GM13977 (cell line): Measurements from ENCODE around the gene GXYLT2.

Experiments
- DNase-seq: peaks from one replicate; pipeline ENCODE4 v3.0.0; 2012; ENCODE audit warnings: low spot score
- in situ Hi-C: fragments of 300-500 bp; cut with MboI; formaldehyde crosslinking; loops from one replicate; pipeline ENCODE4 v1.12.0; 2022; ENCODE audit warnings: low sequenced_read_pairs, low pct_unique_long_range_greater_than_20kb, mixed read lengths, inconsistent platforms; ENCODE audit not compliant: unreplicated experiment
- TF ChIP-seq, protein P1 (sequence below): IDR thresholded peaks from 2 replicates; pipeline ENCODE4 v1.5.1; 2012; ENCODE audit warnings: mild to moderate bottlenecking, control low read depth; ENCODE audit not compliant: insufficient read depth; ENCODE audit errors: extremely low read depth, missing control alignments

GXYLT2 gene

DNA sequence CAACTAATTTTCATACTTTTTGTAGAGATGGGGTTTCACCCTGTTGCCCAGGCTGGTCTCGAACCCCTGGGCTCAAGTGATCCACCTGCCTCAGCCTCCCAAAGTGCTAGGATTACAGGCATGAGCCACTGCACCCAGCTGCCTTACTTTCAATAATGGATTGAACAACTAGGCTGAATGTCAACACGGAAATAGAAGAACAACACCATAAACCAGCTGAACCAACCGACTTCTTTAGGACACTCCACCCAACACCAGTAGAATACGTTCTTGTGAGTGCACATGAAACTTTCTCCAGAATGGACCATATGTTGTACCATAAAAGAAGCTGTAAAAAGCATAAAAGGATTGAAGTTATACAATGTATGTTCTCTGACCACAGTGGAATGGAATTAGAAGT is 42.9 kb downstream of the GXYLT2 start:
- TF ChIP-seq, protein P1, sequence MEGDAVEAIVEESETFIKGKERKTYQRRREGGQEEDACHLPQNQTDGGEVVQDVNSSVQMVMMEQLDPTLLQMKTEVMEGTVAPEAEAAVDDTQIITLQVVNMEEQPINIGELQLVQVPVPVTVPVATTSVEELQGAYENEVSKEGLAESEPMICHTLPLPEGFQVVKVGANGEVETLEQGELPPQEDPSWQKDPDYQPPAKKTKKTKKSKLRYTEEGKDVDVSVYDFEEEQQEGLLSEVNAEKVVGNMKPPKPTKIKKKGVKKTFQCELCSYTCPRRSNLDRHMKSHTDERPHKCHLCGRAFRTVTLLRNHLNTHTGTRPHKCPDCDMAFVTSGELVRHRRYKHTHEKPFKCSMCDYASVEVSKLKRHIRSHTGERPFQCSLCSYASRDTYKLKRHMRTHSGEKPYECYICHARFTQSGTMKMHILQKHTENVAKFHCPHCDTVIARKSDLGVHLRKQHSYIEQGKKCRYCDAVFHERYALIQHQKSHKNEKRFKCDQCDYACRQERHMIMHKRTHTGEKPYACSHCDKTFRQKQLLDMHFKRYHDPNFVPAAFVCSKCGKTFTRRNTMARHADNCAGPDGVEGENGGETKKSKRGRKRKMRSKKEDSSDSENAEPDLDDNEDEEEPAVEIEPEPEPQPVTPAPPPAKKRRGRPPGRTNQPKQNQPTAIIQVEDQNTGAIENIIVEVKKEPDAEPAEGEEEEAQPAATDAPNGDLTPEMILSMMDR: no peak
- DNase-seq: no peak
- in situ Hi-C loops: loop anchor here (10.0 kb wide), 1 partner anchor 134 kb away; the partner anchor contains the start of gene EBLN2

DNA sequence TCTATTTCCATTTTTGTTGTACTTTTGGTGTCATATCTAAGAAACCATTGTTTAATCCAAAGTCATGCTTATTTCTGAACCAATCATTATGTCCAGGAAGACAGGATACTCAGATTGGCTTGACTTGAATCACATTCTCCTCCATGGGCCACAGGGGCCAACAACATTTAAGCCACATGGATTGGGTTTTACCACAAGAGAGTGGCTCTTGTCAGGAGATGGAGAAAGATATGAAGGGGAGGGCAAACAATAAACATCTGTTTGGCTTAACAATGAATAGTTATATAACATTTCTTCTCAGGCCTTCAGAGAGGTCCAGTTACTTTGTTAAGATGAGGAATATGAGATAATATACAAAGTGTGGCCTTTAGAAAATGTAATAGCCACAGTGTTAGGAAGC is 44.6 kb downstream of the GXYLT2 start:
- TF ChIP-seq, protein P1: no peak
- DNase-seq: no peak
- in situ Hi-C loops: loop anchor here (10.0 kb wide), 1 partner anchor 132 kb away; the partner anchor contains the start of gene EBLN2

DNA sequence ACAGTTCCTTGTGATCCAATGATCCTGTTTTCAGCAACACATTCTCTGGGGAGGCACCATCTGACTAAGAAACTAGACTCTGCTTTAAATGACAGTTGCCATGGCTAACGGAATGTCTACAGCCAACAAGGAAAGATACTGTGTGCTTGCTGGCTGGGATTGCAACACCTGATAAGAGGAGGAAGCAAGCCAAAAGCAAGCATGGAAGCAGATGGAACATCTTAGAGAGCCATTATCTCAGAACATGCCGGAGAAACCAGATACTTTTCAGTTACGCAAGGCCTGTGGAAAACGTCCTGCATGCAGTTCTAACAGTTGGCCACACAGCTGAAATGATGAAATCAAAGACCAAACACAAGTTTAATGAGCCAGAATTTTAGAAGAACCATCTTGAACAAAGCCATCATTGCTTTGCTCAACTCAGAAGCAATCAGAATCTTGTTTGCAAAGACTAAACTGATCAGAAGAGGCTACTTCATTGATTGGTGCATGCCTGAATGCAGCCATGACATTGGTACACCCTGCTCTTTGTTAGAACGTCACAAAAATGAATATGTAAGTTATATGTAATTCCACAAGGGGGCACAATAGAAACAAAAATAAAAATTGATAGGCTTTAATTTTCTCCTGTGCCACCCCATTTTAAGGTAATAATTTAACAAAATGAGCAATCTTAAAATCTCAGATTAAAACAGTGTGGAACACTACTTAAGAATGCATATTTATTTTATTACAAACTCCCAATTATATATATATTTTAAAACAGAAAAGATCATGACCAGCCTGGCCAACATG is 50.8 kb downstream of the GXYLT2 start:
- TF ChIP-seq, protein P1: peak; percentile 44
- DNase-seq: peak; percentile 78
- in situ Hi-C loops: loop anchor here (10.0 kb wide), 1 partner anchor 126 kb away; the partner anchor contains the start of gene EBLN2

DNA sequence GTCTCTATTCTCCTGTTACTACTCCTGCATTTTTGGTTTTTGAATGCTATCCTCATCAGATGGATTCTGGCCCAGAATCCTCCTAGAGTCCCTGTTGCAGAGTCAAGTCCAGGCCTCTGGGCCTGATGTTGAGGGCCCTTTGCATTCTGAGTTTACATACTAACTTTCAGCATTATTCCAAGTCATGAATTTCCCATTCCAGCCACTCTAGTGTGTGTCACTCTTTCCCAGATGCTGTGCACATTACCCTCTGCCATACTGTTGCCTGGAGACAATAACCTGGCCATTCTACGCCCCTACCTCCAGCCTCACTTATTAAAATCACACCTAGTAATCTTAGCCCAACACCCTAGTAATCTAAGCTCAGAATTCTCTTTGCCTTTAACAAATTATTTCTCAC is 53.4 kb downstream of the GXYLT2 start:
- in situ Hi-C loops: loop anchor here (10.0 kb wide), 1 partner anchor 144 kb away; no protein-coding TSS in a partner anchor
- DNase-seq: no peak
- TF ChIP-seq, protein P1: no peak

DNA sequence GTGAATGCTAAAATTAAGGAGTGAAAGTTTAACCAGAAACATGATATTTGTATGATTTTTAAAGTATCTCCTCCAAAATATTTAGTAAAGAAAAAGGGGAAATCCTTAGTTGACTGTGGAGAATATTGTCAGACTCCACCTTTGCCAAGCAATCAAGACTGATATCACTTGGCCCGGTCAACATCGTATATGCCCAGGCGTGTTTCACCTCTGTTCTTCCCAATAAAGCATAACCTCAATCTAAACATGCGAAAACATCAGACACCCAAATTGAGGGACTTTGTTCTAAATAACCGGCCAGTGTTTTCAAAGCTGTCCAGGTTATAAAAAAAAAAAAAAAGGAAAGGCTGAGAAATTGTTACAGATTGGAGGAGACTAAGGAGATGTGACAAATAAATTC is 54.6 kb downstream of the GXYLT2 start:
- DNase-seq: no peak
- TF ChIP-seq, protein P1: no peak
- in situ Hi-C loops: loop anchor here (10.0 kb wide), 1 partner anchor 142 kb away; no protein-coding TSS in a partner anchor

DNA sequence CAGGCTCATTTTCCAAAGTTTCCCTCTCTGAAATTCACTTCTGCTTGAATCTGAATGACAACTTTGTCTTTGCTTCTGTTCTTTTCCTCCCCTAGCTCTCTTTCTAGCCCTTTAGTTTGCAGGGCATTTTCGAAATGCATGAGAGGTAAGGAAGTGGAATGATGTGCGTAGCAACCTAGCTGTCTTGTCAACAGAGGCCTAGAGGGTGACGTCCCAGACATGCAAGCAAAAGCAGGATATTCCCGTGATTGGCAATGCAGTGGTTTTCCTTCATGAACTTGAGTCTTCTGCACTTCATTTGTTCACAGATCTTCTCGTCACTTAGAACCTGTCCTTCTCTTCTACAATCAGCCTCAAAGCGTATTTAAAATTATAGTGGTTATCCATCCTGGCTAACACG is 56.9 kb downstream of the GXYLT2 start:
- DNase-seq: no peak
- TF ChIP-seq, protein P1: no peak
- in situ Hi-C loops: loop anchor here (10.0 kb wide), 1 partner anchor 140 kb away; no protein-coding TSS in a partner anchor
